ENCODE data around the gene PRDM5. TPM values are rescaled to one million over a fixed set of nuclear protein-coding genes. Genes with fewer than 3 reads are reported as not detected.

PRDM5 gene
- total RNA-seq, 3 donors from 2014 or later, result 0.08 to 0.37 (median 0.33) TPM

DNA sequence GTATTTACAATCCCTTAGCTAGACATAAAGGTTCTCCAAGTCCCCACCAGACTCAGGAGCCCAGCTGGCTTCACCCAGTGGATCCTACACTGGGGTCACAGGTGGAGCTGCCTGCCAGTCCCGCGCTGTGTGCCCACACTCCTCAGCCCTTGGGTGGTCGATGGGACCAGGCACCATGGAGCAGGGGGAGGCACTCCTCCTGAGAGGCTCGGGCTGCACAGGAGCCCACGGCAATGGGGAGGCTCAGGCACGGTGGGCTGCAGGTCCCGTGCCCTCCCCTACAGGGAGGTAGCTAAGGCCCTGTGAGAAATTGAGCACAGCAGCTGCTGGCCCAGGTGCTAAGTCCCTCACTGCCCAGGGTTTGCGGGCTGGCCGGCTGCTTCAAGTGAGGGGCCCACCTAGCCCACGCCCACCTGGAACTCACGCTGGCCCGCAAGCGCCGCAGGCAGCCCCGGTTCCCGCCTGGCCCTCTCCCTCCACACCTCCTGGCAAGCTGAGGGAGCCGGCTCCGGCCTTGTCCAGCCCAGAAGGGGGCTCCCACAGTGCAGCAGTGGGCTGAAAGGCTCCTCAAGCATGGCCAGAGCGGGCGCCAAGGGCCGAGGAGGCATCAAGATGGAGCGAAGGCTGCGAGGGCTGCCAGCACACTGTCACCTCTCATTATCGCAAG is 113.9 kb downstream of the PRDM5 start:
- no peak for DNase-seq
- no peak for ATAC-seq
- H3K4me1 Mint-ChIP-seq (ENCODE audit: low read depth), result no peaks in the 10 kb centered on the region
- H3K4me3 Mint-ChIP-seq, result no peak overlapping the region
- no peaks in the 10 kb centered on the region for H3K27me3 Mint-ChIP-seq (ENCODE audit: low read depth)
- no peaks in the 10 kb centered on the region for H3K36me3 Mint-ChIP-seq (ENCODE audit: insufficient read depth)
- peaks cover 13% of the 10 kb centered on the region for H3K9me3 Mint-ChIP-seq

DNA sequence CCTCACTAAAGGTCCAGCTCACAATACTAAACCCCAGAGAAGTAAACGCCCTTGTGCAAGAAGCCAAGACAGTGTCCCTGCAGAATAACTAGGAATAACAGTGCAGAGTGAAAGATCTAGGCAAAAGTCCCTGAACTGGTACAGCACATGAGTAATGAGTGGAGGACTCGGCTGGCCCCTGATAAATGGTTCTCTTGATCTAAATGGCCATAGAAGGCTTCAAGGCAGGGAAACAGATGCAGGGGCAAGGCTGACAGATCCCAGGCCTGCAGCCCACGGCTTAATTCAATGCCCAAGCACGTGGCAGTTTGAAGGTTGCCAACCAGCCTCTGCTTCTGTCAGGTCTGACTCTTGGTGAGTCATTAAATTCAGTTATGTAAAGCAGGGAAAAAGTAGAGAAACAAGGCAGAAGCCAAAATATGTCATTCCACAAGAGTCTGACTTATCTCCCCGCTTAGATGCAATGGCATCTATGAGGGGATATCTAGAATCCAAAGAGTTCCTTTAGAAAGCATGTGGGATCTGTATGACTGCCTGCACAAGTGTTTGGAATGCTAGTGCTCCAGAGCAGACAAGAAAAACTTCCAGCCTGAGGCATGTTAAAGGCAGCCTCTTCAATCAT is 121.3 kb downstream of the PRDM5 start:
- Mint-ChIP-seq H3K27me3 (ENCODE audit: low read depth) (no peaks in the 10 kb centered on the region), H3K36me3 (ENCODE audit: insufficient read depth) (no peaks in the 10 kb centered on the region), H3K4me3 (no peak overlapping the region), H3K4me1 (ENCODE audit: low read depth) (no peaks in the 10 kb centered on the region), H3K9me3 (no peaks in the 10 kb centered on the region)
- DNase-seq (no peak), ATAC-seq (no peak)

DNA sequence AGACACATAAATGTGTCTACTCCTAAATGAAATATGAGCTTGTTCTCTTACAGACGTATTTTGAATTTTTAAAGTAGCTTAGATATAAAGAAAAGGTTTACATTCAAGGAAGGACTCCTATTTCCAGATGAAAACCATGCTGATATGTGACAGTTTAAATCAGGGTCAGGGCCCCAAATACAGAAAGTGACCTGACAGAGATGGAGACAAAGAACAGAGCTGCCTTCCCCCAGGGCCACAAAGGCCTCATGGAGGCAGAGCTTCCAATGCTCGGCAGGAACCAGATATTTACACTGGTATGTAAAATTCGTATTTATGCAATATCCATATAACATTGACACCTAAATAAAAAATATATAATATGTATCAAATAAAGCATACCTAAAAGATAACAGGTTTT is 124.0 kb downstream of the PRDM5 start:
- Mint-ChIP-seq H3K9me3 (no peaks in the 10 kb centered on the region), H3K4me3 (no peak overlapping the region), H3K4me1 (ENCODE audit: low read depth) (no peaks in the 10 kb centered on the region), H3K27me3 (ENCODE audit: low read depth) (no peaks in the 10 kb centered on the region), H3K36me3 (ENCODE audit: insufficient read depth) (no peaks in the 10 kb centered on the region)
- DNase-seq (no peak), ATAC-seq (no peak)

DNA sequence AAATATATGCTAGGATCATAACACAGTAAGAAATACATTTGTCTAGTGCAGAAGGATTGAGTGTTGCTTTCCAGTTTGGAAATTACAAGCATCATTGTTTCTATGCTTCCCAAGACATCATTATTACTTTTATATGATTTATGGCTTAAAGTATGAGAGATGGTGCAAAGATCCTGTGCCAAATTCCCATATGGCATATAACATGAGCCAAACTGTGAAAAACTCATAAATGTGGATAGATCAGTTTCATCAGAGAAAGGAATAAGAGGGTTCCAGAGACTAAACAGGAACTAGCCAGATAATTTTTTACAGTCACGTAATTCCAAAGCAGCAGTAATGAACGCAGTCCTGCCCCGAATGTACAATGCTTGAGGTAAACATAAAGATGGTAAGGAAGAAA is 126.3 kb downstream of the PRDM5 start:
- Mint-ChIP-seq H3K27me3 (ENCODE audit: low read depth) (no peaks in the 10 kb centered on the region), H3K4me1 (ENCODE audit: low read depth) (peaks cover 9% of the 10 kb centered on the region), H3K4me3 (no peak overlapping the region), H3K36me3 (ENCODE audit: insufficient read depth) (no peaks in the 10 kb centered on the region), H3K9me3 (no peaks in the 10 kb centered on the region)
- no peak for DNase-seq
- ATAC-seq, result no peak

DNA sequence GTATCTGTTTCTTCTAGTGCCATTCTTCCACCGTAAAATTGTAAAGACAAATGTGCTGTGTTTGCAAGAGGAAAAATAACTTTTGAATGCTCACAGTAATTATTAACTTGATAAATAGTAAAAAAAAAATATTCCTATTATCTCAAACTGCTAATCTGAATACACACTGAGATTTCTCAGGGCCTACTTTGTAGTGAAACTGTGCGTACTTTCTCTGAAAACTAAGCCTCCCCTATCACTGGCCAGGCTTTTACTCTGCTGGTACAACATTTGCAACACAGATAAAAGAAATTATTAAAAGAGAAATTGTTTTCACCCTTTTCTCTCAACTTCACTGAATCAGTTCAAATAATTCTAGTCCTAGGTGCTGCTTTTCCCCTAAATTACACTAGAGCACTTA is 137.3 kb downstream of the PRDM5 start:
- ATAC-seq, result no peak
- Mint-ChIP-seq H3K9me3 (no peaks in the 10 kb centered on the region), H3K4me3 (no peak overlapping the region), H3K27me3 (ENCODE audit: low read depth) (peaks cover 1% of the 10 kb centered on the region), H3K4me1 (ENCODE audit: low read depth) (no peaks in the 10 kb centered on the region), H3K36me3 (ENCODE audit: insufficient read depth) (no peaks in the 10 kb centered on the region)
- no peak for DNase-seq

DNA sequence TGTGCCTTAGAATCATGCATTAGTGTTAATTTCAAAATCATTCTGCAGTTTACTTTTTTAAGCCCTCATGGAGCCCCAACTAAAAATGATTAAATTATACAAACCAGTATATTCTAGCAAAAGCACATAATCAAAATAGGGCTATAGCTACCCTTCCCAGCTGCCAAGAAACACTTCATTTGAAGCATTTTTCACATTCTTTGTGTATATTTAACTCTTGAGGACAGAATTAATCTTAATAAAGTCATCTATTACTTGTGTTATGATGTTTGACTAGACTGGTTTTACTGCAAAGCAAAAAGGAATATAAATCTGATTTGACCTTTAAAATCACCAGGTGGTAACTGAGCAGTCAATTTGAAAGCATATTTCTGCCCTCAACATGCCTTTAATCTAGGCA is 145.1 kb downstream of the PRDM5 start:
- Mint-ChIP-seq H3K27me3 (ENCODE audit: low read depth) (no peaks in the 10 kb centered on the region), H3K4me1 (ENCODE audit: low read depth) (no peaks in the 10 kb centered on the region), H3K9me3 (no peaks in the 10 kb centered on the region), H3K4me3 (no peak overlapping the region), H3K36me3 (ENCODE audit: insufficient read depth) (no peaks in the 10 kb centered on the region)
- no peak for DNase-seq
- ATAC-seq, result no peak

DNA sequence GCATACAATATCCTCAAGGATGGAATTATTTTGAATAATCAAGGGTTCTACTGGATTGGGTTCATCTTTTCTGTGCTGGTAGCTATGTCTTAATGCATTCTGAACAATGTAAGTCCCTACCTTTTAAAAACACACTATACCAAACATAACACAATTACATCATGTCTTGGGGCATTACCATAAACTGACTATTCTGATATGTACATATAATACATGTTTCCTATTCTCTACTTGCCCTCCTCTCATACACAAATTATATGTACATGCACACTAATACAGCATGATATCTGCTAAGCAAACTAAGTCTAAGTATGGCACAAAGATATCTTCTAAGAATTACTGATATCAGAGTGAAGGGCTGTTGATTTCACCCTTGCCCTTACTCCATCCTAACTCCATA is 147.1 kb downstream of the PRDM5 start:
- Mint-ChIP-seq H3K36me3 (ENCODE audit: insufficient read depth) (no peaks in the 10 kb centered on the region), H3K27me3 (ENCODE audit: low read depth) (no peaks in the 10 kb centered on the region), H3K4me1 (ENCODE audit: low read depth) (no peaks in the 10 kb centered on the region), H3K9me3 (no peaks in the 10 kb centered on the region), H3K4me3 (no peak overlapping the region)
- ATAC-seq, result no peak
- DNase-seq, result no peak

DNA sequence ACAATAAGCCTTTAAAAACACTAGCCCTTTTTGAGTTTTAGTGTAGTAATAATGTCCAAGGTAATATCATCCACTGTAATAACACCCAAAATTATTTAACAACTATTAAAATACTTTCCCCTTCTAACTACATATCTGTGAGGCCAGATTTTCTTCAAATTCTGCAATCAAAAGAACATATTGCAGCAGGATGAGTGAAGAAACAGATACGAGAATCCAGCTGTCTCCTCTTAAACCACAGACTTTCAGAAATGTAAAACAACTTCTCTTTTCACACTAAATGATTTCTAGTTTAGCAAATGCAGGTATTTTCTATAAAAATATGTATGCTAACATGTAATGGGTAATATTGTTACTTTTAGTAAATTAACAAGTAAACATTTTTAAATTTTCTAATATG is 148.9 kb downstream of the PRDM5 start:
- H3K36me3 Mint-ChIP-seq (ENCODE audit: insufficient read depth), result no peaks in the 10 kb centered on the region
- DNase-seq, result no peak
- no peak overlapping the region for H3K4me3 Mint-ChIP-seq
- no peaks in the 10 kb centered on the region for H3K9me3 Mint-ChIP-seq
- ATAC-seq, result no peak
- no peaks in the 10 kb centered on the region for H3K27me3 Mint-ChIP-seq (ENCODE audit: low read depth)
- H3K4me1 Mint-ChIP-seq (ENCODE audit: low read depth), result no peaks in the 10 kb centered on the region

DNA sequence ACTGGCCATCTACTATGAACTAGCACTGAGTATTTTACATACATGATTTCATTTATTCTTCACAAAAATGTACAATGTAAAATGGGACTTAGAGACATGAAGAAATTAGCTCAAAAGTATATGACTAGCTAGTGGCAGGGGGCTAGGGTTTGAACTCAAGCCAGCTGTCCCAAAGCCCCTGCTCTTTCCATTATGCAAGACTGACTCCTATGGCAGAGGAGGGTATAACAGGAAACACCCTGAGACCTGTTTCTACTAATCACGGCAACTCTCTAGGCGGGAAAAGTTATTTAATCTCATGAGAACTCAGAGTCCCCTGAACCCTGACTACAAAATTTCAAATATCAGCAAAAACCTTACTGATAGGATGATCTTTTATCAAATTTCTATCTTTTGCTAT is 150.6 kb downstream of the PRDM5 start:
- H3K4me3 Mint-ChIP-seq, result no peak overlapping the region
- no peaks in the 10 kb centered on the region for H3K36me3 Mint-ChIP-seq (ENCODE audit: insufficient read depth)
- H3K9me3 Mint-ChIP-seq, result no peaks in the 10 kb centered on the region
- H3K4me1 Mint-ChIP-seq (ENCODE audit: low read depth), result no peaks in the 10 kb centered on the region
- ATAC-seq (no peak), DNase-seq (no peak)
- peaks cover 2% of the 10 kb centered on the region for H3K27me3 Mint-ChIP-seq (ENCODE audit: low read depth)

DNA sequence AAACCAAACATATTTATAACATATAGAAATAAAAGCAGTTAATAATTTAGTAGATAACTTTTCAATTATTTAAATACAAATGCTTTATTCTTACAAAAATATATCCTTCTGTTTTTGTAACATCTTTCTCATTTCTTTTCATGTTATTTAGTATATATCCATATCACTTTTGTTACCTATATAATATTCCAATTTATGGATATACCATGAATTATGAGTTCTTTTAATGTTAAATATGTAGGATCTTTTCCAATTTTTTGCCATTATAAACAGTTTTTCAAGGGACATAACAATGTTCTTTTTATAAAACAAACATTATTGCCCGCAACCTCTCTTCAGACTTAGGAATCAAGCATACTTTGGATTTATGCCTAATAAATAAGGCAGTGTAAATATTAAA is 151.6 kb downstream of the PRDM5 start:
- no peak overlapping the region for H3K4me3 Mint-ChIP-seq
- H3K27me3 Mint-ChIP-seq (ENCODE audit: low read depth), result peaks cover 2% of the 10 kb centered on the region
- no peak for ATAC-seq
- no peaks in the 10 kb centered on the region for H3K4me1 Mint-ChIP-seq (ENCODE audit: low read depth)
- DNase-seq, result no peak
- H3K36me3 Mint-ChIP-seq (ENCODE audit: insufficient read depth), result no peaks in the 10 kb centered on the region
- no peaks in the 10 kb centered on the region for H3K9me3 Mint-ChIP-seq

DNA sequence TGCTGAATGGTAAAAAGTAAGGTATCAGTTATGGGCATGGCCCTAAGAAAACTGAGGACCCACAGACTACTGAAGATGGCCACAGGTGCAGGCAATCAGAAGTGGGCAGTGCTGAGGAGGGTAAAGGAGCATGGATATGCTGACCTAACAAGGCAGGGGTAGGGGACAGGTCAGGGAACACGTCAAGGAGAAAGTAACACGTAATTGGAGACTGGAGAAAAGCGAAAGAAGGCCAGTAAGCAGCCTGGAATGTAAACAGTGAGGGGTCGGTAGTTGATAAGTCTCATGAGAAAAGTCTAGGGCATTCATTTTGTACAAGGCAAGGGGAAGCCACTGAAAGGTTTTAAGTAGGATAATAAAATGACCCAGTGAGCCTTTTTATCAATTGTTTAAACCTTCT is 153.3 kb downstream of the PRDM5 start:
- Mint-ChIP-seq H3K4me3 (no peak overlapping the region), H3K36me3 (ENCODE audit: insufficient read depth) (no peaks in the 10 kb centered on the region), H3K9me3 (no peaks in the 10 kb centered on the region), H3K27me3 (ENCODE audit: low read depth) (peaks cover 4% of the 10 kb centered on the region), H3K4me1 (ENCODE audit: low read depth) (no peaks in the 10 kb centered on the region)
- no peak for ATAC-seq
- no peak for DNase-seq

DNA sequence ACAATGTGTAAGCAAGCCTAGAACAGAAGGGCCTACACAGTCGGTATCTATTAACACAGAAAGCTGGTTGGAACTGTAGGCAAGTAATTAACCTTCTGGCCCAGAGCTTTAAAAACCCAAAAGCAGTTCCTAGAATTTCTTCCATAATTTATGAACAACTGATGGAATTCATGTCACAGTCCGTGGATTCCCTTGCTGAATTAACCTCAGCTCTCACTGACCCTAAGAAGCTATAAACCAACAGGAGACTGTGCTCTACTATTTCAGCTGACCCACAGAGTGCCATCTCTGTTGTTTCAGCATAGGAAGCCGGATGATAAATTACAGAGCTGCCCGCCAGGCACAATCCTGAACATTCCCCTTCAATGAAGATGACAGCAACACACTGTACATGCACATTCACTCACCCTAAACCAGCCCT is 157.3 kb downstream of the PRDM5 start:
- no peaks in the 10 kb centered on the region for H3K9me3 Mint-ChIP-seq
- H3K36me3 Mint-ChIP-seq (ENCODE audit: insufficient read depth), result no peaks in the 10 kb centered on the region
- DNase-seq (no peak), ATAC-seq (no peak)
- peaks cover 4% of the 10 kb centered on the region for H3K27me3 Mint-ChIP-seq (ENCODE audit: low read depth)
- H3K4me3 Mint-ChIP-seq, result no peak overlapping the region
- H3K4me1 Mint-ChIP-seq (ENCODE audit: low read depth), result no peaks in the 10 kb centered on the region

DNA sequence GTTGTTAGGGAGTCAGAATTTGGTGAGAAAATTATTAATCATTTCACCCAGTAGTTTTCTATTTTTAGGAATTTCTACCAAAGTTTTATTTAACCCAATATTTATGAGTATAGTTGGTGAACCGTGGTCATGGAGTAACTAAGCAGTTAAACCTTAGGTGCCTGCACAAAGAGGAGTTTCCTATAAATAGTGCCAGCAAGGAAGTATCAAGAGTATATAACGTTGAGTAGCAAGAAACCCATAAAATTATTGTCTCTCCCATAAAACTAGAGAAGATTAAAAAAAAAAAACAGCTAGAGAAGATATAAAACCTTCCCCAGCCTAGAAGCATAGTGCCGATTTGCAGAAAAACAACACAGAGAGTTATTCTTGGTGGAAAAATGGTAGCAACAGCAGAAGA is 158.9 kb downstream of the PRDM5 start:
- no peak for ATAC-seq
- no peaks in the 10 kb centered on the region for H3K4me1 Mint-ChIP-seq (ENCODE audit: low read depth)
- peaks cover 4% of the 10 kb centered on the region for H3K27me3 Mint-ChIP-seq (ENCODE audit: low read depth)
- DNase-seq, result no peak
- H3K4me3 Mint-ChIP-seq, result no peak overlapping the region
- H3K36me3 Mint-ChIP-seq (ENCODE audit: insufficient read depth), result no peaks in the 10 kb centered on the region
- H3K9me3 Mint-ChIP-seq, result no peaks in the 10 kb centered on the region

DNA sequence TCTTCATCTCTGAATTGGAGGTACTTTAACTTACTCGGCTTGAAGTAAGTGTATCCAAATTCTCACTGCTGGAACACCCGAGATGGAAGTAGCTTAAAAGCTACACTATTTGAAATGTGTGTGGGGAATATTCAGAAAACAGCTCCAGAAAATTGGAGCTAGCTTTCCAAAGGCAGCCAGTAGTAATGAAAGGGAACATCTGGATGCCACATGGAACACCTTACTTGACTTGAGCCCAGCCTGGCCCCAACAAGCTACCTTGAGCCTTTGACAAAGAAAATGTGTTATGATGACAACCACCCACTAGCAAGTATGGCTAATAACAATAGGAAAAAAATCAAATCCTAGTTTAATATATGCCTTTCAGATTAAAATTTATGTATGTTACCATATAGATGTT is 161.5 kb downstream of the PRDM5 start:
- DNase-seq (no peak), ATAC-seq (no peak)
- H3K9me3 Mint-ChIP-seq, result no peaks in the 10 kb centered on the region
- no peaks in the 10 kb centered on the region for H3K4me1 Mint-ChIP-seq (ENCODE audit: low read depth)
- no peaks in the 10 kb centered on the region for H3K36me3 Mint-ChIP-seq (ENCODE audit: insufficient read depth)
- no peak overlapping the region for H3K4me3 Mint-ChIP-seq
- H3K27me3 Mint-ChIP-seq (ENCODE audit: low read depth), result peaks cover 2% of the 10 kb centered on the region

DNA sequence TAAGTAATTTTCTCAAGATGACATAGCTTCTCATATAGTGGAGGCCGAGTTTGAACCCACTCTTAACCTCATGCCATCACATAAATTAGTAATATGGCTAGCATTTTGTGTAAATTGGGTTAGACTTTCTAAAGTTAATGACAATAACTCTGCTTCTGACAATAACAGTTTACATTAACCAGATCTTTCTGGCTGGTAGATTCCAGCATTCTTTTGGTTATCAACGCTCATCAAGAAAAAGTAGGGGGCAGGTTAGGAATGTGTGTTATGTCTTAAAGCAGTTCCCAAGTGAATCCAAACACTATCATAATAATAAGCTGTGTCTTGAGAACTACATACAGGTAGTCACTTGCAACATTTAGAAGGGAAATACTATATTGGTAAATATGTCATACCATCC is 162.5 kb downstream of the PRDM5 start:
- Mint-ChIP-seq H3K36me3 (ENCODE audit: insufficient read depth) (no peaks in the 10 kb centered on the region), H3K27me3 (ENCODE audit: low read depth) (no peaks in the 10 kb centered on the region), H3K4me3 (no peak overlapping the region), H3K4me1 (ENCODE audit: low read depth) (no peaks in the 10 kb centered on the region), H3K9me3 (no peaks in the 10 kb centered on the region)
- no peak for ATAC-seq
- DNase-seq, result no peak

Data from activated T-cell treated with anti-CD3 and anti-CD28 coated beads, Interleukin-2, amount 50 U/mL, for 4 hours (primary cell).